ENCODE results near the gene DNAH3. TPM values are rescaled to one million over a fixed set of nuclear protein-coding genes. Genes with fewer than 3 reads are reported as not detected.

The DNAH3 gene
- total and polyA plus RNA-seq, 2 of the 13 experiments (the other 11 are each of a cell fraction or from before 2014, with no cell fraction given), result 0.07 to 0.08 TPM

DNA sequence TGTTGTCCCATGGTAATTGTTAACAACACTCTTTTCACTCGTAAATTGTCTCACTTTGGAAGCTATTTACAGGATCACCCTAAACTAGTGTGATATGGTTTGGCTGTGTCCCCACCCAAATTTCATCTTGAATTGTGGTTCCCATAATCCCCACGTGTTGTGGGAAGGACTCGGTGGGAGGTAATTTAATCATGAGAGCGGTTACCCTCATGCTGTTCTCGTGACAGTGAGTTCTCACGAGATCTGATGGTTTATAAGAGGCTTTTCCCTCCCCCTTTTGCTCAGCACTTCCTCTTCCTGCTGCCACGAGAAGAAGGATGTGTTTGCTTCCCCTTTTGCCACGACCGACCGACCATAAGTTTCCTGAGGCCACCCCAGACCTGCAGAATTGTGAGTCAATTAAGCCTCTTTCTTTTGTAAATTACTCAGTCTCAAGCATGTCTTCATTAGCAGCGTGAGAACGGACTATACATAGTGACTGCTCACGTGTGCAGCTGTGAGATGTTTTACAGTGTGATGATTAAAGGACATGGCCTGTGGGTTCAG lies 34.4 kb downstream of the DNAH3 start (continued):
- TF ChIP-seq ZNF598 (CRISPR knock-in tag; IDR thresholded peaks at IDR 0.05; ENCODE audit: borderline replicate concordance), result no peak
- no peak for TF ChIP-seq SNAPC2 (CRISPR knock-in tag; IDR thresholded peaks at IDR 0.05)
- no peak for TF ChIP-seq ZNF350 (CRISPR knock-in tag; IDR thresholded peaks at IDR 0.05; ENCODE audit: borderline replicate concordance, low read depth)
- TF ChIP-seq, protein P1, sequence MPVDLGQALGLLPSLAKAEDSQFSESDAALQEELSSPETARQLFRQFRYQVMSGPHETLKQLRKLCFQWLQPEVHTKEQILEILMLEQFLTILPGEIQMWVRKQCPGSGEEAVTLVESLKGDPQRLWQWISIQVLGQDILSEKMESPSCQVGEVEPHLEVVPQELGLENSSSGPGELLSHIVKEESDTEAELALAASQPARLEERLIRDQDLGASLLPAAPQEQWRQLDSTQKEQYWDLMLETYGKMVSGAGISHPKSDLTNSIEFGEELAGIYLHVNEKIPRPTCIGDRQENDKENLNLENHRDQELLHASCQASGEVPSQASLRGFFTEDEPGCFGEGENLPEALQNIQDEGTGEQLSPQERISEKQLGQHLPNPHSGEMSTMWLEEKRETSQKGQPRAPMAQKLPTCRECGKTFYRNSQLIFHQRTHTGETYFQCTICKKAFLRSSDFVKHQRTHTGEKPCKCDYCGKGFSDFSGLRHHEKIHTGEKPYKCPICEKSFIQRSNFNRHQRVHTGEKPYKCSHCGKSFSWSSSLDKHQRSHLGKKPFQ (CRISPR knock-in tag; IDR thresholded peaks at IDR 0.05; ENCODE audit: insufficient replicate concordance), result no peak
- TF ChIP-seq, protein P2, sequence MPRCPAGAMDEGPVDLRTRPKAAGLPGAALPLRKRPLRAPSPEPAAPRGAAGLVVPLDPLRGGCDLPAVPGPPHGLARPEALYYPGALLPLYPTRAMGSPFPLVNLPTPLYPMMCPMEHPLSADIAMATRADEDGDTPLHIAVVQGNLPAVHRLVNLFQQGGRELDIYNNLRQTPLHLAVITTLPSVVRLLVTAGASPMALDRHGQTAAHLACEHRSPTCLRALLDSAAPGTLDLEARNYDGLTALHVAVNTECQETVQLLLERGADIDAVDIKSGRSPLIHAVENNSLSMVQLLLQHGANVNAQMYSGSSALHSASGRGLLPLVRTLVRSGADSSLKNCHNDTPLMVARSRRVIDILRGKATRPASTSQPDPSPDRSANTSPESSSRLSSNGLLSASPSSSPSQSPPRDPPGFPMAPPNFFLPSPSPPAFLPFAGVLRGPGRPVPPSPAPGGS (CRISPR knock-in tag; IDR thresholded peaks at IDR 0.05), result no peak
- TF ChIP-seq, protein P3, sequence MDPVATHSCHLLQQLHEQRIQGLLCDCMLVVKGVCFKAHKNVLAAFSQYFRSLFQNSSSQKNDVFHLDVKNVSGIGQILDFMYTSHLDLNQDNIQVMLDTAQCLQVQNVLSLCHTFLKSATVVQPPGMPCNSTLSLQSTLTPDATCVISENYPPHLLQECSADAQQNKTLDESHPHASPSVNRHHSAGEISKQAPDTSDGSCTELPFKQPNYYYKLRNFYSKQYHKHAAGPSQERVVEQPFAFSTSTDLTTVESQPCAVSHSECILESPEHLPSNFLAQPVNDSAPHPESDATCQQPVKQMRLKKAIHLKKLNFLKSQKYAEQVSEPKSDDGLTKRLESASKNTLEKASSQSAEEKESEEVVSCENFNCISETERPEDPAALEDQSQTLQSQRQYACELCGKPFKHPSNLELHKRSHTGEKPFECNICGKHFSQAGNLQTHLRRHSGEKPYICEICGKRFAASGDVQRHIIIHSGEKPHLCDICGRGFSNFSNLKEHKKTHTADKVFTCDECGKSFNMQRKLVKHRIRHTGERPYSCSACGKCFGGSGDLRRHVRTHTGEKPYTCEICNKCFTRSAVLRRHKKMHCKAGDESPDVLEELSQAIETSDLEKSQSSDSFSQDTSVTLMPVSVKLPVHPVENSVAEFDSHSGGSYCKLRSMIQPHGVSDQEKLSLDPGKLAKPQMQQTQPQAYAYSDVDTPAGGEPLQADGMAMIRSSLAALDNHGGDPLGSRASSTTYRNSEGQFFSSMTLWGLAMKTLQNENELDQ (CRISPR knock-in tag; IDR thresholded peaks at IDR 0.05; ENCODE audit: borderline replicate concordance), result no peak
- TF ChIP-seq, protein P4, sequence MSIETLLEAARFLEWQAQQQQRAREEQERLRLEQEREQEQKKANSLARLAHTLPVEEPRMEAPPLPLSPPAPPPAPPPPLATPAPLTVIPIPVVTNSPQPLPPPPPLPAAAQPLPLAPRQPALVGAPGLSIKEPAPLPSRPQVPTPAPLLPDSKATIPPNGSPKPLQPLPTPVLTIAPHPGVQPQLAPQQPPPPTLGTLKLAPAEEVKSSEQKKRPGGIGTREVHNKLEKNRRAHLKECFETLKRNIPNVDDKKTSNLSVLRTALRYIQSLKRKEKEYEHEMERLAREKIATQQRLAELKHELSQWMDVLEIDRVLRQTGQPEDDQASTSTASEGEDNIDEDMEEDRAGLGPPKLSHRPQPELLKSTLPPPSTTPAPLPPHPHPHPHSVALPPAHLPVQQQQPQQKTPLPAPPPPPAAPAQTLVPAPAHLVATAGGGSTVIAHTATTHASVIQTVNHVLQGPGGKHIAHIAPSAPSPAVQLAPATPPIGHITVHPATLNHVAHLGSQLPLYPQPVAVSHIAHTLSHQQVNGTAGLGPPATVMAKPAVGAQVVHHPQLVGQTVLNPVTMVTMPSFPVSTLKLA (IDR thresholded peaks at IDR 0.05), result no peak
- TF ChIP-seq, protein P5, sequence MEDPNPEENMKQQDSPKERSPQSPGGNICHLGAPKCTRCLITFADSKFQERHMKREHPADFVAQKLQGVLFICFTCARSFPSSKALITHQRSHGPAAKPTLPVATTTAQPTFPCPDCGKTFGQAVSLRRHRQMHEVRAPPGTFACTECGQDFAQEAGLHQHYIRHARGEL (CRISPR knock-in tag; IDR thresholded peaks at IDR 0.05), result no peak
- TF ChIP-seq BHLHE40 (IDR thresholded peaks at IDR 0.05; ENCODE audit: low read length), result no peak
- TF ChIP-seq BRD4 (CRISPR knock-in tag; IDR thresholded peaks at IDR 0.05), result no peak
- TF ChIP-seq ZNF430 (CRISPR knock-in tag; IDR thresholded peaks at IDR 0.05), result 0 out of 2 replicates have a peak, but pooled peaks have one; percentile 27
- no peak for TF ChIP-seq GZF1 (CRISPR knock-in tag; IDR thresholded peaks at IDR 0.05)
- TF ChIP-seq, protein P6, sequence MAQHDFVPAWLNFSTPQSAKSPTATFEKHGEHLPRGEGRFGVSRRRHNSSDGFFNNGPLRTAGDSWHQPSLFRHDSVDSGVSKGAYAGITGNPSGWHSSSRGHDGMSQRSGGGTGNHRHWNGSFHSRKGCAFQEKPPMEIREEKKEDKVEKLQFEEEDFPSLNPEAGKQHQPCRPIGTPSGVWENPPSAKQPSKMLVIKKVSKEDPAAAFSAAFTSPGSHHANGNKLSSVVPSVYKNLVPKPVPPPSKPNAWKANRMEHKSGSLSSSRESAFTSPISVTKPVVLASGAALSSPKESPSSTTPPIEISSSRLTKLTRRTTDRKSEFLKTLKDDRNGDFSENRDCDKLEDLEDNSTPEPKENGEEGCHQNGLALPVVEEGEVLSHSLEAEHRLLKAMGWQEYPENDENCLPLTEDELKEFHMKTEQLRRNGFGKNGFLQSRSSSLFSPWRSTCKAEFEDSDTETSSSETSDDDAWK (CRISPR knock-in tag; IDR thresholded peaks at IDR 0.05), result no peak
- TF ChIP-seq, protein P7, sequence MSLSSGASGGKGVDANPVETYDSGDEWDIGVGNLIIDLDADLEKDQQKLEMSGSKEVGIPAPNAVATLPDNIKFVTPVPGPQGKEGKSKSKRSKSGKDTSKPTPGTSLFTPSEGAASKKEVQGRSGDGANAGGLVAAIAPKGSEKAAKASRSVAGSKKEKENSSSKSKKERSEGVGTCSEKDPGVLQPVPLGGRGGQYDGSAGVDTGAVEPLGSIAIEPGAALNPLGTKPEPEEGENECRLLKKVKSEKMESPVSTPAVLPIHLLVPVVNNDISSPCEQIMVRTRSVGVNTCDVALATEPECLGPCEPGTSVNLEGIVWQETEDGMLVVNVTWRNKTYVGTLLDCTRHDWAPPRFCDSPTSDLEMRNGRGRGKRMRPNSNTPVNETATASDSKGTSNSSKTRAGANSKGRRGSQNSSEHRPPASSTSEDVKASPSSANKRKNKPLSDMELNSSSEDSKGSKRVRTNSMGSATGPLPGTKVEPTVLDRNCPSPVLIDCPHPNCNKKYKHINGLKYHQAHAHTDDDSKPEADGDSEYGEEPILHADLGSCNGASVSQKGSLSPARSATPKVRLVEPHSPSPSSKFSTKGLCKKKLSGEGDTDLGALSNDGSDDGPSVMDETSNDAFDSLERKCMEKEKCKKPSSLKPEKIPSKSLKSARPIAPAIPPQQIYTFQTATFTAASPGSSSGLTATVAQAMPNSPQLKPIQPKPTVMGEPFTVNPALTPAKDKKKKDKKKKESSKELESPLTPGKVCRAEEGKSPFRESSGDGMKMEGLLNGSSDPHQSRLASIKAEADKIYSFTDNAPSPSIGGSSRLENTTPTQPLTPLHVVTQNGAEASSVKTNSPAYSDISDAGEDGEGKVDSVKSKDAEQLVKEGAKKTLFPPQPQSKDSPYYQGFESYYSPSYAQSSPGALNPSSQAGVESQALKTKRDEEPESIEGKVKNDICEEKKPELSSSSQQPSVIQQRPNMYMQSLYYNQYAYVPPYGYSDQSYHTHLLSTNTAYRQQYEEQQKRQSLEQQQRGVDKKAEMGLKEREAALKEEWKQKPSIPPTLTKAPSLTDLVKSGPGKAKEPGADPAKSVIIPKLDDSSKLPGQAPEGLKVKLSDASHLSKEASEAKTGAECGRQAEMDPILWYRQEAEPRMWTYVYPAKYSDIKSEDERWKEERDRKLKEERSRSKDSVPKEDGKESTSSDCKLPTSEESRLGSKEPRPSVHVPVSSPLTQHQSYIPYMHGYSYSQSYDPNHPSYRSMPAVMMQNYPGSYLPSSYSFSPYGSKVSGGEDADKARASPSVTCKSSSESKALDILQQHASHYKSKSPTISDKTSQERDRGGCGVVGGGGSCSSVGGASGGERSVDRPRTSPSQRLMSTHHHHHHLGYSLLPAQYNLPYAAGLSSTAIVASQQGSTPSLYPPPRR (CRISPR knock-in tag; IDR thresholded peaks at IDR 0.05; ENCODE audit: borderline replicate concordance), result no peak
- TF ChIP-seq ZSCAN30 (CRISPR knock-in tag; IDR thresholded peaks at IDR 0.05), result 0 out of 2 replicates have a peak, but pooled peaks have one; percentile 64

All from HepG2 (cell line).